ENCODE measurements around the gene WNT7A. TPM values are rescaled to one million over a fixed set of nuclear protein-coding genes. Genes with fewer than 3 reads are reported as not detected.

Gene WNT7A
- 0.69 TPM in 1 of 2 replicates, not detected in the other for polyA plus RNA-seq

GRCh38 chr3:13879946-13880810, at the start of gene WNT7A:
WNT7A (minus strand) TSS chr3:13880071; CDS start chr3:13879816, 255 bp downstream.

Other genes starting within 250 kb of the WNT7A start
- gene CHCHD4, start 244.8 kb upstream of the WNT7A start, polyA plus RNA-seq = 16.9 and 19.0 TPM in 2 replicates
- 7.8 and 10.9 TPM in 2 replicates for gene TMEM43, start 245.0 kb upstream of the WNT7A start, polyA plus RNA-seq

Measured in Purkinje cell (primary cell).